HEK293T (cell line): ENCODE measurements around the gene BLOC1S5.

Experiments
- ARNT ChIP-seq: fragments of 450-650 bp; IDR thresholded peaks from 2 replicates; pipeline ENCODE4 v1.6.1; 2017; ENCODE audit warnings: mild to moderate bottlenecking
- ELF4 ChIP-seq: fragments of 450-650 bp; IDR thresholded peaks from 2 replicates; pipeline ENCODE4 v1.6.1; 2017; ENCODE audit warnings: antibody characterized with exemption
- FOXA1 ChIP-seq: fragments of 450-650 bp; IDR thresholded peaks from 2 replicates; pipeline ENCODE4 v1.6.1; 2016; ENCODE audit warnings: mild to moderate bottlenecking
- FOXM1 ChIP-seq: fragments of 450-650 bp; IDR thresholded peaks from 2 replicates; pipeline ENCODE4 v1.6.1; 2017; ENCODE audit warnings: mild to moderate bottlenecking, borderline replicate concordance
- HDGF ChIP-seq: fragments of 450-650 bp; IDR thresholded peaks from 2 replicates; pipeline ENCODE4 v1.6.1; 2017; ENCODE audit warnings: antibody characterized with exemption, borderline replicate concordance
- L3MBTL2 ChIP-seq: fragments of 450-650 bp; conservative IDR thresholded peaks from 2 replicates; pipeline ENCODE4 v1.6.1; 2016; ENCODE audit warnings: mild to moderate bottlenecking
- NFRKB ChIP-seq: fragments of 450-650 bp; IDR thresholded peaks from 2 replicates; pipeline ENCODE4 v1.6.1; 2016; ENCODE audit warnings: mild to moderate bottlenecking, moderate library complexity
- PKNOX1 ChIP-seq: fragments of 450-650 bp; IDR thresholded peaks from 2 replicates; pipeline ENCODE4 v1.6.1; 2016
- SP1 ChIP-seq: fragments of 450-650 bp; IDR thresholded peaks from 2 replicates; pipeline ENCODE4 v1.6.1; 2017
- SUZ12 ChIP-seq: fragments of 450-650 bp; IDR thresholded peaks from 2 replicates; pipeline ENCODE4 v1.6.1; 2016; ENCODE audit warnings: mild to moderate bottlenecking
- TARDBP ChIP-seq: fragments of 450-650 bp; IDR thresholded peaks from 2 replicates; pipeline ENCODE4 v1.6.1; 2016
- ZNF384 ChIP-seq: fragments of 450-650 bp; IDR thresholded peaks from 2 replicates; pipeline ENCODE4 v1.6.1; 2016

- TF ChIP-seq FOXM1 (no peak), SUZ12 (no peak), FOXA1 (no peak), PKNOX1 (no peak), L3MBTL2 (no peak), TARDBP (no peak), HDGF (no peak), ARNT (no peak), ZNF384 (no peak), ELF4 (no peak), NFRKB (no peak), SP1 (no peak)
Measured at GRCh38 chr6:7997286-7997685, 66.9 kb downstream of the BLOC1S5 start.
